T-cell (primary cell): Measurements from ENCODE around the gene GAP43. TPM values are rescaled to one million over a fixed set of nuclear protein-coding genes. Genes with fewer than 3 reads are reported as not detected.

Experiments used
- ATAC-seq, 4 experiments: fragments of 200-7000 bp in 3 of 4; fragments of 150-1000 bp in 1 of 4; cut with Tn5 transposase; replicated peaks in 1 of 4; 1 replicate in 3 of 4; 2 replicates in 1 of 4; pipeline ENCODE4 v1.10.0; 2021; ENCODE audit warnings: moderate library complexity in 3 of 4, mild to moderate bottlenecking in 2 of 4, moderate number of reproducible peaks in 1 of 4
- CTCF ChIA-PET, 2 donors: fragments of 300-600 bp; sonication (Branson Sonifier 250); formaldehyde crosslinking; loops; one replicate each; lab custom pipeline; 2022; ENCODE audit warnings: antibody characterized with exemption in 2 of 2; lab: Charles Lee
- POLR2A ChIA-PET, 2 donors: fragments of 300-600 bp; sonication (Branson Sonifier 250); formaldehyde crosslinking; loops; one replicate each; lab custom pipeline; 2022; ENCODE audit warnings: antibody characterized with exemption in 2 of 2; lab: Charles Lee
- DNase-seq, 35 experiments: peaks; one replicate each; pipeline versions ENCODE4 v3.0.0 to v3.0.0-alpha.2; 2013 to 2023
- H3K27ac ChIP-seq: one replicate; pipeline ENCODE4 v1.5.1; 2013; ENCODE audit warnings: low read length
- H3K27me3 ChIP-seq, 2 experiments: replicated peaks in 1 of 2; 1 replicate in 1 of 2; 2 replicates in 1 of 2; pipeline versions ENCODE4 v1.6.1 to v1.7.0; 2013; ENCODE audit warnings: low read length in 1 of 2, mixed read lengths in 1 of 2; ENCODE audit not compliant: control insufficient read depth in 2 of 2, insufficient read depth in 2 of 2; ENCODE audit errors: extremely low read depth in 1 of 2
- H3K36me3 ChIP-seq, 2 donors: 1 replicate in 1 of 2; 2 replicates in 1 of 2; pipeline versions ENCODE4 v1.6.1 to v1.7.0; 2013; ENCODE audit warnings: low read length in 1 of 2; ENCODE audit not compliant: control insufficient read depth in 2 of 2, insufficient read depth in 1 of 2; ENCODE audit errors: extremely low read depth in 1 of 2
- H3K4me1 ChIP-seq, 2 experiments: 1 replicate in 1 of 2; 2 replicates in 1 of 2; pipeline versions ENCODE4 v1.6.1 to v1.7.0; 2013; ENCODE audit warnings: low read length in 2 of 2, mixed read lengths in 1 of 2; ENCODE audit not compliant: insufficient read depth in 2 of 2, control insufficient read depth in 1 of 2; ENCODE audit errors: extremely low read depth in 1 of 2
- H3K4me3 ChIP-seq, 2 donors: 1 replicate in 1 of 2; 2 replicates in 1 of 2; pipeline versions ENCODE4 v1.5.1 to v1.7.0; 2013; ENCODE audit warnings: mild to moderate bottlenecking in 2 of 2, low read length in 1 of 2, moderate library complexity in 1 of 2; ENCODE audit not compliant: control insufficient read depth in 1 of 2; ENCODE audit errors: extremely low read depth in 1 of 2
- H3K9me3 ChIP-seq: 2 replicates; pipeline ENCODE4 v1.7.0; 2013
- H3K27ac Mint-ChIP-seq, 2 donors: one replicate each; pipeline ENCODE4 v1.8.0; 2020 to 2021; ENCODE audit warnings: mild to moderate bottlenecking in 2 of 2, mixed read lengths in 2 of 2
- H3K27me3 Mint-ChIP-seq, 2 donors: one replicate each; pipeline ENCODE4 v1.8.0; 2021 to 2022; ENCODE audit warnings: mixed read lengths in 2 of 2
- H3K36me3 Mint-ChIP-seq: one replicate; pipeline ENCODE4 v1.8.0; 2021; ENCODE audit warnings: mixed read lengths
- H3K4me1 Mint-ChIP-seq, 3 donors: one replicate each; pipeline ENCODE4 v1.8.0; 2020 to 2022; ENCODE audit warnings: mixed read lengths in 3 of 3, mild to moderate bottlenecking in 1 of 3
- H3K4me3 Mint-ChIP-seq, 3 donors: one replicate each; pipeline ENCODE4 v1.8.0; 2020 to 2022; ENCODE audit warnings: mild to moderate bottlenecking in 3 of 3, mixed read lengths in 3 of 3, moderate library complexity in 3 of 3
- H3K9me3 Mint-ChIP-seq, 3 donors: one replicate each; pipeline ENCODE4 v1.8.0; 2020 to 2022; ENCODE audit warnings: mixed read lengths in 3 of 3
- WGBS: methylation state at CpG from one replicate; pipeline ENCODE4 v1.1.5; 2013; ENCODE audit warnings: missing lambda C conversion rate; ENCODE audit not compliant: insufficient coverage; 5-methylcytosine and 5-hydroxymethylcytosine counted together
- total RNA-seq, 35 experiments: library from RNA in 6 of 35; stranded (reverse) in 6 of 35; fragments of 120-200 nt in 1 of 35; gene quantifications; one replicate each; pipeline versions ENCODE4 v1.2.1 to v1.2.4 and lab custom pipeline; 2013 to 2026

The GAP43 gene
- total RNA-seq, 5 donors from 2014 or later (not counting 1 experiment from before 2014, with no cell fraction given): not detected

DNA sequence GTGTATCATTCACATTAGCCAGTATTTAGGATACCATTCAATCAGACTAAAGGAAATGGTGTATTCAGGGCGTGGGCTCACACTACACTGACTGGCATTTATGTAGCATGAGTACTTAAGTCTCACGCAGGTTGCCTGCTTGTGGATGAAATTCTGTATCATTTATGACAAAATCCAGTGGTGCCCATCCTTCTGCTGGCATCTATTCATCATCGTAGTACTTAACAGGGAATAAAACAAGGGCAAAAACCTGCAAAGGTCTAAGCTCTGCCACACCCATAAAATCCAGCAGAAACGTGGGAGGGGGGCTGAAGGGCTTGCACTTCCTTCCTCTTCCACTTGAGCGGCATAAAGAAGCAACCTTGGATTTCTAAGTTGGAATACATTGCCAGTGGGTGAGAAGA lies 2.7 kb downstream of the GAP43 start:
- Mint-ChIP-seq H3K36me3 (no peaks in the 10 kb centered on the region), H3K27ac (no peak overlapping the region), H3K9me3 (no peaks in the 10 kb centered on the region), H3K4me1 (peaks cover 9 to 17% (median 9%) of the 10 kb centered on the region in 3 donors), H3K27me3 (peaks cover 38 to 42% of the 10 kb centered on the region in 2 donors), H3K4me3 (no peak overlapping the region)
- ATAC-seq (no peak), DNase-seq (no peak)
- no peak overlapping the region for H3K27ac ChIP-seq
- no peaks in the 10 kb centered on the region for H3K36me3 ChIP-seq
- POLR2A ChIA-PET: no interaction called here
- no CpG with 5 or more reads among the region's 5 CpGs for WGBS
- CTCF ChIA-PET: no interaction called here
- H3K27me3 ChIP-seq: peaks cover 19 to 21% of the 10 kb centered on the region in 2 experiments
- no peak overlapping the region for H3K4me3 ChIP-seq
- H3K4me1 ChIP-seq: peaks cover 0 to 3% of the 10 kb centered on the region in 2 experiments
- no peaks in the 10 kb centered on the region for H3K9me3 ChIP-seq

GRCh38 chr3:115626721-115627120 lies 3.4 kb downstream of the GAP43 start:
- Histone ChIP-seq H3K9me3 (no peaks in the 10 kb centered on the region), H3K36me3 (no peaks in the 10 kb centered on the region), H3K27me3 (peaks cover 19 to 21% of the 10 kb centered on the region in 2 experiments), H3K4me3 (no peak overlapping the region), H3K27ac (no peak overlapping the region), H3K4me1 (peaks cover 0 to 3% of the 10 kb centered on the region in 2 experiments)
- no peaks in the 10 kb centered on the region for H3K36me3 Mint-ChIP-seq
- peaks cover 9 to 17% (median 9%) of the 10 kb centered on the region in 3 donors for H3K4me1 Mint-ChIP-seq
- POLR2A ChIA-PET: interaction anchor here in 1 of 2 donors (0.7 kb wide), 1 partner anchor 246 kb away, joined by 5 read pairs; no protein-coding TSS in a partner anchor
- CTCF ChIA-PET: interaction anchor here (0.7 kb wide), 2 partner anchors 49 to 162 kb away, joined by 3 to 4 read pairs; no protein-coding TSS in a partner anchor
- DNase-seq: no peak
- H3K27ac Mint-ChIP-seq: no peak overlapping the region
- H3K4me3 Mint-ChIP-seq: no peak overlapping the region
- peaks cover 41 to 45% of the 10 kb centered on the region in 2 donors for H3K27me3 Mint-ChIP-seq
- no peaks in the 10 kb centered on the region for H3K9me3 Mint-ChIP-seq
- WGBS: no CpG with 5 or more reads among the region's 3 CpGs
- no peak for ATAC-seq

DNA sequence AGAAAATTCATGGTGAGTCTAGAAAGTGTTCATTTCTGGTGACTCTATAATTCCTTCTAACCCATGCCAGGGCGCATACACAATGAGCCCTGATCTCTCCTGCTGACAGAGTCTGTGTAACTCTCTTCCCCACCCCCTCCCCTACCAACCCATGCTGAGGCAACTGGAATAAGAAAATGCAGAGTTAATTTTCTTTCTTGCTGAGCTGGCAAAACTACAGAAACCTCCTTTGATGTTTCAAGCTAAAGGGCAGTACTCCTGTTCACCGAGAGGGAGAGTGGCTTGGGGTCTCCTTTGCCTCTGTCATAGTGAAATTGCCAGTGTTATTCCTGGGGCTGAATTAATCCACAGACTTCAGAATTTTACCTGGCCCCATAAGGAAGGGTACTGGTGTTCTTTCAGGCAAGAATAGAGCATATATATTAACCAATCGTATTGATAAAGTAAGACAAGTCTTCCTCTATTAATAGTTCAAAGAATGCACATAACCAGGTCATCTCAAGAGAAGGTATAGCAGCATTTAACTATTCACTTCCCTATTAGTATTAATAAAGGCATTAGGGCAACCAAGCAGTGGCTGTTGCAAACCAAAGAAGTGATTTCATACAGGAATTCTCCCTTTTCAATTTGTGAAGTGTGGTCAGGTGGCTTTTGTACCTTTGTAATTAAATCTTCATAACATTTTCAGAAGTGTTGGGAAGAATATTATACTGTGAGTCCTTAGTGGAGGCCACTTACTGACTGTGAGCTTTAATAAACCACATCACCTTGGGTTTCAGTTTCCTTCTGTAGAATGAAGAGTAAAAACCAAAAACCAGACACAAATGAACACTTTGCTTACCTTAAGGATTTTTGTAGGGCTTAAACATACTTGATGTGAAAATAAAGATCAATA lies 4.1 kb downstream of the GAP43 start:
- H3K4me3 Mint-ChIP-seq: no peak overlapping the region
- Histone ChIP-seq H3K4me3 (no peak overlapping the region), H3K36me3 (no peaks in the 10 kb centered on the region), H3K4me1 (peaks cover 0 to 3% of the 10 kb centered on the region in 2 experiments), H3K27me3 (peaks cover 19 to 23% of the 10 kb centered on the region in 2 experiments), H3K27ac (no peak overlapping the region), H3K9me3 (no peaks in the 10 kb centered on the region)
- ATAC-seq (no peak), DNase-seq (no peak)
- POLR2A ChIA-PET: interaction anchor here in 1 of 2 donors (0.7 kb wide), 1 partner anchor 246 kb away, joined by 5 read pairs; no protein-coding TSS in a partner anchor
- H3K9me3 Mint-ChIP-seq: no peaks in the 10 kb centered on the region
- CTCF ChIA-PET: interaction anchor here (0.5 to 0.7 kb wide), 5 partner anchors 50 to 561 kb away, joined by 3 to 7 read pairs (median 4); no protein-coding TSS in a partner anchor
- no peak overlapping the region for H3K27ac Mint-ChIP-seq
- H3K27me3 Mint-ChIP-seq: peaks cover 42 to 45% of the 10 kb centered on the region in 2 donors
- H3K36me3 Mint-ChIP-seq: no peaks in the 10 kb centered on the region
- 50% methylated on average over 2 of the region's 3 CpGs for WGBS
- H3K4me1 Mint-ChIP-seq: peaks cover 9 to 17% (median 9%) of the 10 kb centered on the region in 3 donors

- H3K27ac Mint-ChIP-seq: no peak overlapping the region
- Histone ChIP-seq H3K36me3 (no peaks in the 10 kb centered on the region), H3K4me3 (no peak overlapping the region), H3K27ac (no peak overlapping the region), H3K27me3 (peaks cover 19 to 22% of the 10 kb centered on the region in 2 experiments), H3K9me3 (no peaks in the 10 kb centered on the region), H3K4me1 (peaks cover 0 to 3% of the 10 kb centered on the region in 2 experiments)
- H3K4me3 Mint-ChIP-seq: no peak overlapping the region
- ATAC-seq: no peak
- no CpG with 5 or more reads among the region's 1 CpG for WGBS
- no peaks in the 10 kb centered on the region for H3K9me3 Mint-ChIP-seq
- ChIA-PET CTCF (interaction anchor here in 1 of 2 donors (0.5 kb wide), 1 partner anchor 101 kb away, joined by 7 read pairs; no protein-coding TSS in a partner anchor), POLR2A (no interaction called here)
- H3K36me3 Mint-ChIP-seq: no peaks in the 10 kb centered on the region
- no peak for DNase-seq
- H3K27me3 Mint-ChIP-seq: peaks cover 42 to 46% of the 10 kb centered on the region in 2 donors
- peaks cover 9 to 15% (median 9%) of the 10 kb centered on the region in 3 donors for H3K4me1 Mint-ChIP-seq
These were observed 4.7 kb downstream of the GAP43 start for GRCh38 chr3:115628075-115628412.

DNA sequence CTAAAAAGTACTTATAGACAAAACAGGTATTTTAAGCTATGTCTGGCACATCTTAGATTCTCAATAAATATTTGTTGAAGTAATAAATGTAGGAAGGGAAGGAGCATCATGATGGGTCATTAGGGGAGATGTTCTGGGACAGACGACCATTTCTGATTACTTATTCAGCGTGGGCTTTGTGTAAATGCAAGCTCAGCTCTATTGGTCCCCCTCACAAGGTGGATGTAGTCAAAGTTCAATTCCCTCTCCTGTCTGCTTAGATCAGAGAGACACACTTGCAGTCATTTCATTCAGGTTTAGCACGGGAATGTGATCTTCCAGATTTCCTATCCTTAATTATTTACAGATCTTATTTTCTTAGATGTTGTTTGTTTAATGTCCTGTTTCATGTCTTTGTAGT lies 7.5 kb downstream of the GAP43 start:
- Histone ChIP-seq H3K4me3 (no peak overlapping the region), H3K9me3 (no peaks in the 10 kb centered on the region), H3K27me3 (peaks cover 2 to 7% of the 10 kb centered on the region in 2 experiments), H3K27ac (no peak overlapping the region), H3K36me3 (no peaks in the 10 kb centered on the region), H3K4me1 (no peaks in the 10 kb centered on the region)
- Mint-ChIP-seq H3K27ac (no peak overlapping the region), H3K36me3 (no peaks in the 10 kb centered on the region), H3K9me3 (no peaks in the 10 kb centered on the region), H3K4me1 (no peaks in the 10 kb centered on the region), H3K27me3 (peaks cover 23 to 26% of the 10 kb centered on the region in 2 donors), H3K4me3 (no peak overlapping the region)
- no peak for ATAC-seq
- ChIA-PET CTCF (no interaction called here), POLR2A (no interaction called here)
- no CpG with 5 or more reads among the region's 3 CpGs for WGBS
- DNase-seq: no peak

GRCh38 chr3:115632026-115632425 lies 8.7 kb downstream of the GAP43 start:
- Mint-ChIP-seq H3K4me1 (no peaks in the 10 kb centered on the region), H3K4me3 (no peak overlapping the region), H3K27ac (no peak overlapping the region), H3K9me3 (no peaks in the 10 kb centered on the region), H3K27me3 (peaks cover 12 to 15% of the 10 kb centered on the region in 2 donors), H3K36me3 (no peaks in the 10 kb centered on the region)
- DNase-seq (no peak), ATAC-seq (no peak)
- CTCF ChIA-PET: no interaction called here
- Histone ChIP-seq H3K27ac (no peak overlapping the region), H3K4me1 (no peaks in the 10 kb centered on the region), H3K9me3 (no peaks in the 10 kb centered on the region), H3K36me3 (no peaks in the 10 kb centered on the region), H3K27me3 (peaks cover 0 to 2% of the 10 kb centered on the region in 2 experiments), H3K4me3 (no peak overlapping the region)
- POLR2A ChIA-PET: no interaction called here
